Ramos (cell line): Measurements from ENCODE around the gene PTGIS.

Experiments used
- in situ Hi-C: fragments of 300-500 bp; cut with MboI; formaldehyde crosslinking; loops from one replicate; pipeline ENCODE4 v1.14.3; 2022; ENCODE audit warnings: low sequenced_read_pairs; ENCODE audit not compliant: unreplicated experiment

The PTGIS gene

DNA sequence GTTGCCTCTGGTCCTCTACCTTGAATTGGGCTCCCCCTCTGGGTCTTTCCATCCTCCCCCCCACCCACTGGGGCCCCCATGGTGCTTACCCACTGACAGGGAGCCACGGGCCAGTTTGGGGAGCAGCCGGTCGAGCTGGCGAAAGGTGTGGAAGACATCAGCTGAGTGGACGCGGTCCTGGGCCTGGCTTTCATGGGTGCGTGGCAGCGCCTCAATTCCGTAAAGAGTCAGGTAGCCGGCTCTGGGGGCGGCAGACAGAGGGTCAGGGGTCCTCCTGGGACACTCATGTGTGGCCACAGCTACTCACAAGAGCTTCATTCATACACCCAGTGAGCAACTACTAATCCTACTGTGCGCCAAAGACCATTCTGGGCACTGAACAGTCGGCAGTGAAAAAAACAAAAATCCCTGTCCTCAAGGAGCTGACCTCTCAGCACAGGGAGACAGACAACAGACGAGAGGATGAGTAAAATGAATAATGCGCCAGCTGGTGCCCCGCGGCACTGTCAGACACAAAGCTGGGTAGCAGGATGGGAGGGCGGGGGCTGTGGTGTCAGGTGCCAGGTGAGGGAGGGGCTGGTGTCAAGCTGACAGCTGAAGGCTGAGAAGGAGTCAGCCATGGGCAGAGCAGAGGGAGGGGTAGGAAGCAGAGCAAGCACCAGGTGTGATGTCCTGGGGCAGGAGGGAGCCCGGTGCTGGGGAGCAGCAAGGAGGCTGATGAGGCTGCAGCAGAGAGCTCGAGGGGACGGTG is 28.3 kb downstream of the PTGIS start:
- in situ Hi-C loops = loop anchor here (10.0 kb wide), 2 partner anchors 65 to 345 kb away; no protein-coding TSS in a partner anchor

DNA sequence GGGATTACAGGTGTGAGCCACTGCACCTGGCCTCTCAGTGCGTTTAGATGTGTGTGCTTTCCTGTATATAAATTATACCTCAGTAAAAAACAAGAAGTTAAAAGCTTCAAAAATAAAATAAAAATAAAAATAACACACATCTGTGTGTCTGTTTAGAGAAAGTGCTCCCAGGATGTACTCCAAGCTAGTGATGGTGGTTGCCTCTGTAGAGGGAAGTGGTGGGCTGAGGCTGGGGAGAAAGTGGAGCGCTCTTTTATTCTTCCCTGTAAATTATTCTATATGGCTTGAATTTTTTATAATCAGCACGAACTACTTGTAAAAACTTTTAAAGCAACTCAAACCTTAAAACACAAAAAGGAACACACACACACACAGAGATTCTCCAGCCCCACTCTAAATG is 29.0 kb downstream of the PTGIS start:
- in situ Hi-C loops = no loop called here

DNA sequence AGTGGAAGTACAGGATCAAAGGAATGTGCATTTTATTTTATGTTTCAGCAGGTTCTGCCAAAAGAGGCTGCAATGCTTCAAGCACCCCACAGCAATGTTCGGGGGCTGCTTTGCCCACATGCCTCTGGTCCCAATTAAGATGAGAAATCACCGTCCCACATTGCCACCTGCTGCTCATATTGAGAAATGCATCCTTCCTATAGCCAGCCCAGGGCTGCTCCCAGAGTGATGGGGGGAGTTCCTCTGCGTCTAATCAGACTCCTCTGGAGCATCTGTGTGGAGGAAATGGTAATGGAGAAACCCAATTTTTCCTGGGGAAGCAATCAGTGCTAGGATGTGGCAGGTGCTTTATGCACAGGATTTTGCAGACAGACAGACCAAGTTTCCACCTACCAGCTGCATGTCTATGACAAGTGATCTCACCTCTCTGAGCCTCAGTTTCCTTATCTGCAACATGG is 33.7 kb downstream of the PTGIS start:
- in situ Hi-C loops = no loop called here

DNA sequence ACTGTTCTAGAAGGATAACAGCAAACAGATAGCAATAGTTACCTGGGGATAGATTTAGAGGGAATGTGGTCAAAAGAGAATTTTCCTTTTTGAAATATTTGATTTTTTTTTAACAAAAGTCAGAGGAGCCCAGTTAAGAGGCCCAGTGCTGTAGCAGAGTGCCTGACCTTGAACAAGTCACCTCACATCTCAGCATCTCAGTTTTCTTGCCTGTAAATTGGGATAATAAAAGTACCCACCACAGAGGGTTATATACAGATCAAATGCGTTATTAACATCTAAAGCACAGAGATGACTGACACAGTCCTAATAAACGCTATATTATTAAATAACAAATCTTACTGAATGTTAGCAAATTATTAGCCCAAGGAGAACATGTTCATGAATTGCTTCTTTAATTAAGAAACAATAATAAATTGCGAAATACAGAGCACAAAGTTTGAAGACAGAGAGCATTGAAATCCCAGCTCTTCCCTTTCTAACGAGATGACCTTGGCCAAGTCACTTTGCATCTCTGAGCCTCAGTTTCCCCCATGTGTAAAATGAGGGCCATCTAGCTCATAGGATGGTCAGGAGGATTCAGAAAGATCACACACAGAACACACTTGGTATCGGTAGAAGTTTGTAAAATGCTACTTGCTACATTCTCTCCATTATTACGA is 35.5 kb downstream of the PTGIS start:
- in situ Hi-C loops = no loop called here

DNA sequence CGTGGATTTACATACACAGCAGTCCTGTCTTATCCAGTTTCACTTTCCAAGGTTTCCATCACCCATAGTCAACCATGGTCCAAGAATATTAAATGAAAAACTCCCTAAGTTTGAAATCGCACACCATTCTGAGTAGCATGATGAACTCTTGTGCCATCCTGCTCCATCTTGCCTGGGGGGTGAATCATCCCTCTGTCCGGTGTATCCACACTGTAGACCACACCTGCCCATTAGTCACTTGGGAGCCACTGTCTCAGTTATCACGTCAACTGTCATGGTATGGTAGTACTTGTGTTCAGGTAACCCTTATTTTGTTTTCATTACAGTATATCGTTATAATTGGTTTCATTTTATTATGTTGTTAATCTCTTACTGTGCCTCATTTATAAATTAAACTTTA is 38.5 kb downstream of the PTGIS start:
- in situ Hi-C loops = no loop called here

DNA sequence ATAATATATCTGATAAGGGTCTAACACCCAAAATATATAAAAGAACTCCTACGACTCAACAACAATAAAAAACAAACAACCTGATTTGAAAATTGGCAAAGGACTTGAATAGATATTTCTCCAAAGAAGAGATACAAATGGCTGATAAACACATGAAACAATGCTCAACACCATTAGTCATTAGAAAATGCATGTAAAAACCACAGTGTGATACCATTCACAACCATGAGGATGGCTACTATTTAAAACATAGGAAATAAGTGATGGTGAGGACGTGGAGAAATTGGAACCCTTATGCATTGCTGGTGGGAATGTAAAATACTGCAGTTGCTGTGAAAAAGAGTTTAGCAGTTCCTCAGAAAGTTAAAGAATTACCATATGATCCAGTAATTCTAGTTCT is 41.4 kb downstream of the PTGIS start:
- in situ Hi-C loops = no loop called here

DNA sequence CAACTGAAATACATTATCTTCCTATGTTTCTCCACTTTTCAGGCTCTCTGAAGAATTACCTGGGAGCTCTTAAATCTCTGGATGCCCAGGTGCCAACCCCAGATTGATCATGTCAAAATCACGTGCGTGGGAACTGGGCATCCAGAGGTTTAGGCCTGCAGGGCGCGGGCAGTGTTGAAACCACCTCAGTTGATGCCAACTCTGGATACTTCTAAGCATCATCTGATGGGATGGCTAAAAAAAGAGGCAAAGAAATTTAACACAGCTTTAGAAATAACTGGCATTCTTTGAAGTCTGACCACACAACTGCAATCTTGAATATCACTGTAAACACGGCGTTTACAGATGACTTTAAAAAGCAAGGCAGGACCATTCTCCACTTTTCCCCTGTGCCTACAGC is 41.9 kb downstream of the PTGIS start:
- in situ Hi-C loops = no loop called here

DNA sequence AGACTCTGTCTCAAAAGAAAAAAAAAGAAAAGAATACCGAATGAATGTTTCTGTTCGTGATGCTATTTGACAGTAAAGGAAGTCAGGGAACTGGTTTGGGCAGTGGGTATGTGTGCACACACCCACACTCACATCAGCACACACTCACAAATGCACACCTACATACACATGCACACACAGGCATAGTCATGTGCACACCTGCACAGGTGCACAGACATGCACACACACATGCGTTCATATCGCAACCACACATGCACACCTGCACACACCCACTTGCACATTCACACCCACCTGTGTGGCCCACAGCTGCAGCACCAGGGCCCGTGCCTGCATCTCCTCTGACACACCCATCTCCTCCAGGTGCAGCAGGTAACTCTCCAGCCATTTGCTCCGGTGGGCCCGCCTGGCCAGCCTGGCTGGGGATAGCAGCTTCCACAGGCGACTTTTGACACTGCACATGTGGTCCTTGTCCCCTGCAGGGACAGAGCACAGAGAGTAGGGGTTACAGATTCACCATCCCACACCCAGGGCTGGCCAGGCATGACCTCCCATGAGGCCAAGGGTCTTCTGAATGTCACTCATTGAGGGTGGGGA is 44.1 kb downstream of the PTGIS start:
- in situ Hi-C loops = loop anchor here (25.0 kb wide), 1 partner anchor 187 kb away; no protein-coding TSS in a partner anchor

DNA sequence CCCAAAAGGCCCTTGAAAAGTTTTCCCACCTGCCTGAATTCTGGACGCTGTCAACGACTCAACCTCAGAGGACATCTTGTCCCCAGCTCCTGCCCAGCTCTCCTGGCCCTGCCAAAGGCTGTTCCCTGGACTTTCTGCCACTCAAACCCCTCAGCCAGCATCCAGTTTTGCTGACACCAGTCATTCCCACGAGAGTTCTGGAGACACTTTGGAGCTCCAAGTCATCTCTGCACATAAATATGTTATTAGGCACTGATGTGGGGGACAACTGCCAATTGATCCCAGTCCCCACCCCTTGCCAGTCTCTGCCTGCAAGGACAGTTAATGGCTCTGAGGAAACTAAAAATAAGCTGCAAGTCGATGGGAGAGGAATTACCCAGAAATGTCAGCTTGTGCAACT is 46.6 kb downstream of the PTGIS start:
- in situ Hi-C loops = loop anchor here (25.0 kb wide), 1 partner anchor 184 kb away; no protein-coding TSS in a partner anchor

DNA sequence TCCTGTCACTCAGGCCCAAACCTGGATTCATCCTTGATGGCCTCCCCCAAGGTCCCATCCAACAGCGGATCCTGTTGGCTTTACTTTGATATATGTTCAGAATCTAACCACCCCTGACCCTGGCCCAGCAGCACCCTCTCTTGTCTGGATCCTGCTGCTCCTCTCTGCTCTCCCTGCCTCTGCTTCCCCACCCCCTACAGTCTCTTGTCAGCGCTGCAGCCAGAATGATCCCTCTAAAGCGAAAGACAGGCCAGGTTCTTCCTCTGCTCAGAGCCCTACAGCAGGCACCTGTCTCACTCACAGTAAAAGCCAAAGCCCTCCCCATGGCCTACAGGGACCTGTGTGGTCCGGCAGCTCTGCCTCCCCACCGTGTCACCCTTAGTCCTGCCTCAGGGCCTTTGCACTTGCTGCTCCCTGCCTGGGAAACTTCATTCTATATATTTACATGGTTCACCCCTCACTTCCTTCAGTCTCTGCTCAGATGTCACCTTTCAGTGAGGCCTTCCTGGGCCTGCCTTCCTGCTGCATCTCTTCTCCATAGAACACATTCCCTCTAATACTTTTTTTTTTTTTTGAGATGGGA is 48.1 kb downstream of the PTGIS start:
- in situ Hi-C loops = loop anchor here (25.0 kb wide), 1 partner anchor 183 kb away; no protein-coding TSS in a partner anchor

DNA sequence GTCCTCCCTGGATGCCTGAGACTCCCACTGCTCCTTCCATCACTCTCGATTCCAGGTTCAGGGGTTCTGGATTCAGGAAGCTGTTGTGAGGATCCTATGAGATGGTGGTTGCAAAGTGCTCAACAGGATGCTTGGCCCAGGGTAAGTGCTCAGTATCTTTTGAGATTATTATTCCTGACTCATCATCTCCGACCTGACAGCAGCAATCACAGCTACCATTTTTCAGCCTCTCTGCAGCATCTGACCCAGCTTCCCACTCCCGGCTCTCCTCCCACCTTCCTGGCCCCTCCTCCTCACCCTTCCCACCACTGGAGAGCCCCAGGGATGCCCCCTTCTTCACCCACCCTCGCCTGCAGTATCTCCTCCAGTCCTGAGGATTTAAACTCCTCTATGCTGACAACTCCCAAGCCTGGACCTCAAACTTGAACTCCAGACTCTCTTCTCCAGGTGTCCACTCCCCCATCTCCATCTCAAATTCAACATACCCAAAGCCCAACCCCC is 48.7 kb downstream of the PTGIS start:
- in situ Hi-C loops = loop anchor here (25.0 kb wide), 1 partner anchor 182 kb away; no protein-coding TSS in a partner anchor

DNA sequence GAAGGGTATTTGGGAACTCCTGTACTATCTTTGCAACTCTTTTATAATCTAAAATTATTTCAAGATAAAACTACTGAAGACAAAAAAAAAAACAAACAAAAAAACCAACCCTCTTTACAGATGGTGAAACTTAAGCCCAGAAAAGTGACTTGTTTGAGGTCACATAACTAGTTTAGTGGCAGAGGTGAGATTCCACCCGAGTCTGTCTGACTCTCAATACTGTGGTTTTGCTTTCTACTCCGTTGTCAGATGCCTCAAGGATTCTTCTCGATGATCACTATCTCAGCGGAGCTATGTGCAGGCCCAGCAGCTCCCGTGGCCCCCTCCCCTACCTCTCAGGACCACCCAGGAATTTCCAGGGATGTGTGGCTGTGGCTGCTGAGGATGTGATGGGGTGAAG is 49.4 kb downstream of the PTGIS start:
- in situ Hi-C loops = loop anchor here (25.0 kb wide), 1 partner anchor 181 kb away; no protein-coding TSS in a partner anchor

DNA sequence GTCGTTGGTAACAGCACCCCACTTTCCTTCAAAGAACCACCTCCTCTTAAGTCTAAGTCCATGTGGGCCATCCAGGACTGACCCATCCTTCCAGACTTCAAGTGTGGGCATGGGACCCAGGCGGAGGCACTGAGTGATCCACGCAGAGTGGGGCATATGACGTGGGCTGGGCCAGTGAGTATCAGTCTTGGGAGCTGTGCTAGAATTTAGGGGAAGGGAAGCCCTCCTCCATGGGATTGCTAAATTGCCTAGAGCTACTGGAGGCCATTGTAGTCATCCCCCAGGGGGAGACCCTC is 50.2 kb downstream of the PTGIS start:
- in situ Hi-C loops = loop anchor here (25.0 kb wide), 1 partner anchor 180 kb away; no protein-coding TSS in a partner anchor

DNA sequence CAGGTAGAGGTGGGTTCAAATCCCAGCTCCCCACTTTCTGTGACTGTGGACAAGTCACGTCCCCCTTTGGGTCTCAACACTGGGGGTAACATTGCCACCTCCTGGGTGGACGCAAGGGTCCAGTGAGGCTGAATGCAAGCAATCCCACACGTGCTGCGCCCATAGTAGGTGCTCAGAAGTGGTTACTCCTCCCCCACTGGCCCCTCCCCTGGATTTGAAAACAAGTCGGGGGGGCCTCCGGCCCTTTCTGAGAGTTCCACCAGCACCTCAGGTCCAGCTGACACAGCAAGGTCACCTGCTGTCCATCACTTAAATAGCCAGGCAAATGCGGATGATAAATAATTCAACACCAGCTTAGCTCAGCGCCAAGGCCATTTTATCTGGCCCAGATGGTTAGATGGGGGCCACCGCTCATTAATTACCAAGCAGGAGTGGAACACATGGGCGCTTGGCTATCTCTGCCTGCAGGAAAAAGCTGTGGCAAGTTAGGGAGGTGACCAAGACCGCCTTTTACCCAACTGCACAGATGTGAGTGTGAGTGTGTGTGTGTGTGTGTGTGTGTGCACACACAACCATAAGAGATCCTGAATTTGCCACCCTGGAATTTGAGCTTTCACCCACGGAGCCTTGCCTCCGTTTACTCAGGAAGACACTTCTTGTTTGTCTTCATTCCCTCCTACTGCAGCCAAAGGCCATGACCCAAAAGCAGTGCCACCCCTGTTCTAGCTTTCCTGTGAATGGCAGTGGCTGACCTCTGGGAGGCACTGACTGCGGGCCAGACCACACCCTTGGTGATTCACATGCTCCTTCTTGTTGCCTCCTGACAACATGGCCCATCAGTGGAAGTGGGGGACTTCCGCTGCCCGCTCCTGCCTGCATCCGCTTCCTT is 50.8 kb downstream of the PTGIS start:
- in situ Hi-C loops = loop anchor here (25.0 kb wide), 1 partner anchor 180 kb away; no protein-coding TSS in a partner anchor

DNA sequence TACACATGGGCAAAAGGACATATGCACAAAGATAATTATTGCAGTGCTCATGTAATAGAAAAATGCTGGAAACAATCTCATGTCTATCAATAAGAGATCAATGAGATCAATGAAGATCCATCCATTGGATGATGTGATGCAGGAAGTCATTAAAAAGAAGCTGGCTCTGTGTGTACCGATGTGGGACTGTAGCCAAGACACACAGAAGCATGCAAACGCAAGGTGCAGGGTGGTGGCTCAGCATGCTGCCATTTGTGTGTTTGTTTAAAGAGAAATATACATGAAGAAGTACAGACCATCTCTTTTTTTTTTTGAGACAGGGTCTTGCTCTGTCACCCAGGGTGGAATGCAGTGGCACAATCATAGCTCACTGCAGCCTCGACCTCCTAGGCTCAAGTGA is 52.4 kb downstream of the PTGIS start:
- in situ Hi-C loops = loop anchor here (25.0 kb wide), 1 partner anchor 178 kb away; no protein-coding TSS in a partner anchor

DNA sequence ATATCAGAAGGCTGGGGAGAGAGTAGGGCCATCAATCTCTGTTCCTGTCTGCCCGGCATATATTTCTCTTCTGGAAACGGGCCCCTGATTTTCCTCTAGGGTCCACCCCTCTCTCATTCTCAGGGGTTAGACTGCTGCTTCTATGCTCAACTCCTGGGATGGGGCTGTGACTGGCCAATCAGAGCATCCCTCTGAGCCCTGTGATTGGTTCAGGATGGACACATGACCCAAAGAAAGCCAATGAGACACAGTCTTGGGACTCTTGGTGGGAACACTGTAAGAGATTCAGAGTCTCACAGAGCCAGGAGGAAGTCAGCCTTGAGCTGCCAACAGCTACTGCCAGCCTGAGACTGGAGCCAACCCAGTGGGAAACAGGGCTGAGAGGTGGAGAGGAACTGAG is 54.4 kb downstream of the PTGIS start:
- in situ Hi-C loops = loop anchor here (25.0 kb wide), 1 partner anchor 176 kb away; no protein-coding TSS in a partner anchor

DNA sequence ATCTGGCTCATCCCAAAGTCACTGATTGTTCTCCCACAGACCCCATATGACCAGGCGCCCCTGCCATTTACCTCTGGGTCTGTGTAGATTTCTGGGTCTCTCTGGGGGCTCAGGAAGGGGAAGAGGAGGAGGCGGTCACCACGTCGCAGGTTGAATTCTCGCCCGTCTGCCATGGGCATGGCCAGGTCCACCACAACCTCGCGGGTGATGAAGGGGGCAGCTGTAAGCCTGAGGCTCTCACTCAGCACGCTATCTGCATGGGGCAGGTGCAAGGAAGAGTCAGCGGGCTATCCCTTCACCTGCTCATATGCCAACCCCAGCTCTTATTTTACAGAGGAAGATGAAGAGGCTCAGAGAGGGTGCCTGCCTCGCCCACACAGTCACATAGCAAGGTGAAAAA is 54.9 kb downstream of the PTGIS start:
- in situ Hi-C loops = loop anchor here (25.0 kb wide), 1 partner anchor 176 kb away; no protein-coding TSS in a partner anchor

DNA sequence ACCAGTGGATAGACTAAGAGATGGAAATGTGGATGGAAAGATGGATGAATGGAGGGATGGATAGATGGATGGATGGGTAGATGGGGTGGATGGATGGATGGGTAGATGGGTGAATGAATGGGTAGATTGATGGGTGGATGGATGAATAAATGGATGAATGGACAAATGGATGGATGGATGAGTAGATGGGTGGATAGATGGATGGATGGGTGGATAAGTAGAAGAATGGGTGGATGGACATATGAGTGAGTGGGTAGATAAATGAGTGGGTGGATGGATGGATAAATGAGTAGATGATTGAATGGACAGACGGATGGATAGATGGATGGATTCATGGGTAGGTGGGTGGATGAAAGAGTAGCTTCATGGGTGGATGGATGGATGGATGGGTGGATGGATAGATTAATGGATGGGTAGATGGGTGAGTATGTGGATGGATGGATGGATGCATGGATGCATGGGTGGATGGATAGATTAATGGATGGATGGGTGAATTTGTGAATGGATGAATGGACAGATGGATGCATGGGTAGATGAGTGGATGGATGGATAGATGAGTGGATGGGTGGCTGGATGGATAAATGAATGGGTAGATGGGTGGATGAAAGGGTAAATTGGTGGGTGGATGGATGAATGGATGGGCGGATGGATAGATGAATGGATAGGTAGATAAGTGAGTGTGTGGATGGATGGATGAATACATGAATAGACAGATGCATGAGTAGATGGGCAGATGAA is 56.0 kb downstream of the PTGIS start:
- in situ Hi-C loops = loop anchor here (25.0 kb wide), 1 partner anchor 175 kb away; no protein-coding TSS in a partner anchor
